HEK293 (cell line): ENCODE results near the gene SSBP2.
"Not testable (repeated sequence)": the region's sequence is repeated elsewhere in the genome, so short reads cannot be mapped to it uniquely, and the experiment has no call there.

Source experiments
- CTCF ChIA-PET: fragments of 350-600 bp; formaldehyde crosslinking; extraction: SDS; loops from one replicate; lab custom pipeline; 2021; ENCODE audit warnings: antibody characterized with exemption; lab: Yijun Ruan, JAX
- POLR2A ChIA-PET: fragments of 300-600 bp; formaldehyde crosslinking; extraction: SDS; loops from one replicate; lab custom pipeline; 2020; ENCODE audit warnings: antibody characterized with exemption, inconsistent platforms; lab: Yijun Ruan, JAX
- H3K27ac ChIP-seq: fragments of 200-500 bp; sonication (Bioruptor generic); 2 replicates; pipeline ENCODE4 v1.5.1; 2014; ENCODE audit warnings: low read depth, low read length, control low read depth, inconsistent platforms; ENCODE audit errors: extremely low read depth
- H3K36me3 ChIP-seq, 2 experiments: fragments of 200-500 bp in 1 of 2; sonication (Bioruptor generic) in 1 of 2; 1 replicate in 1 of 2; 2 replicates in 1 of 2; pipeline ENCODE4 v1.5.1; 2014 to 2017; ENCODE audit warnings: inconsistent platforms in 2 of 2, low read length in 2 of 2; ENCODE audit not compliant: control insufficient read depth in 2 of 2, insufficient read depth in 1 of 2
- H3K4me1 ChIP-seq: fragments of 200-500 bp; sonication (Bioruptor generic); 2 replicates; pipeline ENCODE4 v1.5.1; 2014; ENCODE audit warnings: mild to moderate bottlenecking, low read length, inconsistent platforms; ENCODE audit not compliant: control insufficient read depth, insufficient read depth
- H3K4me3 ChIP-seq: 2 replicates; pipeline ENCODE4 v1.5.1; 2011; ENCODE audit warnings: low read depth, mild to moderate bottlenecking, control low read depth, low read length, moderate library complexity
- H3K9me3 ChIP-seq: fragments of 200-500 bp; sonication (Bioruptor generic); 2 replicates; pipeline ENCODE4 v1.5.1; 2014; ENCODE audit warnings: low read depth, low read length, inconsistent platforms; ENCODE audit not compliant: control insufficient read depth, insufficient read depth
- ATF2 ChIP-seq: fragments of 450-650 bp; formaldehyde crosslinking; IDR thresholded peaks from 2 replicates; pipeline ENCODE4 v1.5.1; 2016; ENCODE audit warnings: missing biosample characterization, missing genetic modification characterization, low read depth
- HOXD13 ChIP-seq: sonication (generic); formaldehyde crosslinking; IDR thresholded peaks from 2 replicates; pipeline ENCODE4 v1.8.0; 2022; ENCODE audit warnings: missing genetic modification reagents, borderline replicate concordance
- KLF16 ChIP-seq: fragments of 450-650 bp; formaldehyde crosslinking; IDR thresholded peaks from 2 replicates; pipeline ENCODE4 v1.5.1; 2017; ENCODE audit warnings: missing biosample characterization, missing genetic modification characterization
- KLF9 ChIP-seq: fragments of 450-650 bp; formaldehyde crosslinking; IDR thresholded peaks from 2 replicates; pipeline ENCODE4 v1.5.1; 2016; ENCODE audit warnings: missing biosample characterization, missing genetic modification characterization, low read depth
- PRDM1 ChIP-seq: fragments of 450-650 bp; formaldehyde crosslinking; IDR thresholded peaks from 2 replicates; pipeline ENCODE4; 2016; ENCODE audit warnings: missing biosample characterization, missing genetic modification characterization
- ZBTB44 ChIP-seq: fragments of 450-650 bp; IDR thresholded peaks from 2 replicates; pipeline ENCODE4 v1.5.1; 2018; ENCODE audit warnings: missing biosample characterization, mild to moderate bottlenecking, missing genetic modification characterization
- ZNF146 ChIP-seq: fragments of 450-650 bp; formaldehyde crosslinking; IDR thresholded peaks from 2 replicates; pipeline ENCODE4 v1.5.1; 2016; ENCODE audit warnings: missing biosample characterization, missing genetic modification characterization
- ZNF148 ChIP-seq: fragments of 450-650 bp; formaldehyde crosslinking; IDR thresholded peaks from 2 replicates; pipeline ENCODE4 v1.5.0; 2017; ENCODE audit warnings: missing biosample characterization, missing genetic modification characterization, borderline replicate concordance
- ZNF155 ChIP-seq: fragments of 450-650 bp; formaldehyde crosslinking; IDR thresholded peaks from 2 replicates; pipeline ENCODE4 v1.5.1; 2016; ENCODE audit warnings: missing biosample characterization, missing genetic modification characterization
- ZNF157 ChIP-seq: fragments of 450-650 bp; formaldehyde crosslinking; IDR thresholded peaks from 2 replicates; pipeline ENCODE4 v1.5.1; 2016; ENCODE audit warnings: missing biosample characterization, missing genetic modification characterization
- ZNF449 ChIP-seq: fragments of 450-650 bp; formaldehyde crosslinking; IDR thresholded peaks from 2 replicates; pipeline ENCODE4 v1.5.1; 2017; ENCODE audit warnings: missing biosample characterization, mild to moderate bottlenecking, missing genetic modification characterization, moderate library complexity
- ZNF558 ChIP-seq: fragments of 450-650 bp; formaldehyde crosslinking; IDR thresholded peaks from 2 replicates; pipeline ENCODE4 v1.5.1; 2016; ENCODE audit warnings: missing biosample characterization, missing genetic modification characterization
- ZNF580 ChIP-seq: fragments of 450-650 bp; formaldehyde crosslinking; IDR thresholded peaks from 2 replicates; pipeline ENCODE4 v1.5.1; 2016; ENCODE audit warnings: missing biosample characterization, missing genetic modification characterization
- ZNF600 ChIP-seq: fragments of 450-650 bp; formaldehyde crosslinking; IDR thresholded peaks from 2 replicates; pipeline ENCODE4 v1.5.1; 2016; ENCODE audit warnings: missing biosample characterization, missing genetic modification characterization
- ZNF626 ChIP-seq: fragments of 450-650 bp; sonication (Bioruptor Pico); formaldehyde crosslinking; IDR thresholded peaks from 2 replicates; pipeline ENCODE4 v1.5.1; 2018; ENCODE audit warnings: missing biosample characterization, missing genetic modification characterization, inconsistent platforms
- ZNF777 ChIP-seq: fragments of 450-650 bp; formaldehyde crosslinking; IDR thresholded peaks from 2 replicates; pipeline ENCODE4 v1.5.1; 2017; ENCODE audit warnings: missing biosample characterization, missing genetic modification characterization, borderline replicate concordance

The SSBP2 gene

GRCh38 chr5:81486711-81487110 is 264.2 kb downstream of the SSBP2 start:
- H3K4me1 ChIP-seq: no peaks in the 10 kb centered on the region
- no peak overlapping the region for H3K27ac ChIP-seq
- H3K36me3 ChIP-seq: no peaks in the 10 kb centered on the region
- ChIA-PET CTCF (no interaction called here), POLR2A (no interaction called here)
- H3K9me3 ChIP-seq: no peaks in the 10 kb centered on the region
- no peak overlapping the region for H3K4me3 ChIP-seq
- no peak for TF ChIP-seq ZNF600 (tag by site-specific recombination)
- TF ChIP-seq ZNF626: no peak
- TF ChIP-seq ZNF148 (tag by site-specific recombination): no peak
- TF ChIP-seq PRDM1: peak; percentile 31; the same call in 1 of the 2 replicates
- no peak for TF ChIP-seq ZNF558
- no peak for TF ChIP-seq ZNF157 (tag by site-specific recombination)
- TF ChIP-seq, all 188 proteins: peak for 1

GRCh38 chr5:81482595-81482994 is 268.3 kb downstream of the SSBP2 start:
- TF ChIP-seq ZNF777 (tag by site-specific recombination) (no peak), ATF2 (tag by site-specific recombination) (no peak), KLF16 (no peak), HOXD13 (CRISPR knock-in tag) (no peak), KLF9 (tag by site-specific recombination) (no peak), ZNF580 (tag by site-specific recombination) (no peak), ZNF449 (no peak), ZNF155 (tag by site-specific recombination) (no peak), ZBTB44 (tag by site-specific recombination) (no peak)
- Histone ChIP-seq H3K36me3 (no peaks in the 10 kb centered on the region), H3K4me1 (no peaks in the 10 kb centered on the region), H3K27ac (no peak overlapping the region), H3K4me3 (no peak overlapping the region), H3K9me3 (no peaks in the 10 kb centered on the region)
- POLR2A ChIA-PET: no interaction called here
- CTCF ChIA-PET: interaction anchor here (0.5 to 0.7 kb wide), 2 partner anchors 34 to 76 kb away, joined by 3 to 4 read pairs; no protein-coding TSS in a partner anchor

GRCh38 chr5:81473395-81473794 is 277.5 kb downstream of the SSBP2 start:
- CTCF ChIA-PET, POLR2A ChIA-PET, H3K27ac ChIP-seq, H3K4me3 ChIP-seq, H3K4me1 ChIP-seq, H3K9me3 ChIP-seq: not testable (repeated sequence)
- peak; percentile 88 for TF ChIP-seq ZNF146
- H3K36me3 ChIP-seq: peaks cover 0 to 11% of the 10 kb centered on the region in 2 experiments; a peak in 1 of 3 replicates
